B cell (primary cell): ENCODE measurements around the gene PEX10. TPM values are rescaled to one million over a fixed set of nuclear protein-coding genes. Genes with fewer than 3 reads are reported as not detected.

ENCODE experiments used
- ATAC-seq: fragments of 200-7000 bp; cut with Tn5 transposase; one replicate; pipeline ENCODE4 v1.10.0; 2021; ENCODE audit warnings: low read depth, mild to moderate bottlenecking, moderate number of reproducible peaks, moderate library complexity
- CTCF ChIA-PET: fragments of 350-600 bp; sonication (Branson Sonifier 250); formaldehyde crosslinking; loops from one replicate; lab custom pipeline; 2021; ENCODE audit warnings: antibody characterized with exemption, inconsistent platforms; lab: Charles Lee
- POLR2A ChIA-PET: fragments of 350-600 bp; sonication (Branson Sonifier 250); formaldehyde crosslinking; loops from one replicate; lab custom pipeline; 2021; ENCODE audit warnings: antibody characterized with exemption; lab: Charles Lee
- DNase-seq: peaks from one replicate; pipeline ENCODE4 v3.0.0; 2013
- H2AFZ ChIP-seq: 2 replicates; pipeline ENCODE4 v1.6.1; 2012; ENCODE audit warnings: mild to moderate bottlenecking, low read depth, low read length; ENCODE audit not compliant: insufficient read depth, poor library complexity, severe bottlenecking
- H3K27ac ChIP-seq, 2 donors: 1 replicate in 1 of 2; 2 replicates in 1 of 2; pipeline ENCODE4 v1.5.1; 2012 to 2013; ENCODE audit warnings: low read length in 2 of 2, mild to moderate bottlenecking in 2 of 2, moderate library complexity in 1 of 2
- H3K27me3 ChIP-seq, 4 experiments: fragments of 200-600 bp in 1 of 4; sonication (generic) in 1 of 4; replicated peaks in 1 of 4; 1 replicate in 2 of 4; 2 replicates in 2 of 4; pipeline versions ENCODE4 v1.6.1 to v1.7.0; 2013 to 2016; ENCODE audit warnings: low read length in 3 of 4, mild to moderate bottlenecking in 2 of 4, mixed read lengths in 1 of 4, moderate library complexity in 1 of 4; ENCODE audit not compliant: insufficient read depth in 4 of 4, control insufficient read depth in 3 of 4; ENCODE audit errors: control extremely low read depth in 1 of 4
- H3K36me3 ChIP-seq, 2 experiments: replicated peaks in 1 of 2; 1 replicate in 1 of 2; 2 replicates in 1 of 2; pipeline versions ENCODE4 v1.6.1 to v1.7.1; 2013; ENCODE audit warnings: low read length in 1 of 2; ENCODE audit not compliant: insufficient read depth in 2 of 2, control insufficient read depth in 1 of 2; ENCODE audit errors: control extremely low read depth in 1 of 2, extremely low read depth in 1 of 2
- H3K4me1 ChIP-seq, 2 donors: fragments of 200-600 bp in 1 of 2; sonication (generic) in 1 of 2; 1 replicate in 1 of 2; 2 replicates in 1 of 2; pipeline versions ENCODE4 v1.5.1 to v1.6.1; 2013 to 2017; ENCODE audit warnings: low read length in 2 of 2; ENCODE audit not compliant: control insufficient read depth in 2 of 2, insufficient read depth in 2 of 2
- H3K4me2 ChIP-seq: replicated peaks from 2 replicates; pipeline ENCODE3; 2012; ENCODE audit warnings: mild to moderate bottlenecking, low read depth, low read length; ENCODE audit not compliant: poor library complexity, severe bottlenecking
- H3K4me3 ChIP-seq, 5 experiments: fragments of 200-600 bp in 1 of 5; sonication (generic) in 1 of 5; 1 replicate in 3 of 5; 2 replicates in 2 of 5; pipeline versions ENCODE4 v1.5.1 to v1.7.0; 2011 to 2016; ENCODE audit warnings: low read length in 4 of 5, mild to moderate bottlenecking in 4 of 5, low read depth in 2 of 5, control low read depth in 1 of 5, moderate library complexity in 1 of 5; ENCODE audit not compliant: insufficient read depth in 1 of 5; ENCODE audit errors: control extremely low read depth in 1 of 5, extremely low read depth in 1 of 5
- H3K79me2 ChIP-seq: fragments of 200-600 bp; sonication (generic); one replicate; pipeline ENCODE4 v1.6.0; 2016; ENCODE audit warnings: low read length; ENCODE audit not compliant: control insufficient read depth, insufficient read depth
- H3K9ac ChIP-seq: fragments of 200-600 bp; sonication (generic); 2 replicates; pipeline ENCODE4 v1.6.1; 2017; ENCODE audit warnings: mild to moderate bottlenecking, low read length, moderate library complexity
- H3K9me3 ChIP-seq, 3 donors: one replicate each; pipeline versions ENCODE4 v1.6.1 to v1.7.1; 2013; ENCODE audit warnings: low read length in 2 of 3; ENCODE audit not compliant: control insufficient read depth in 2 of 3, insufficient read depth in 1 of 3; ENCODE audit errors: control extremely low read depth in 1 of 3
- H4K20me1 ChIP-seq: 2 replicates; pipeline ENCODE4 v1.6.0; 2012; ENCODE audit warnings: mild to moderate bottlenecking, low read length; ENCODE audit not compliant: insufficient read depth, control insufficient read depth, poor library complexity, severe bottlenecking
- H3K27ac Mint-ChIP-seq: one replicate; pipeline ENCODE4 v1.8.0; 2021; ENCODE audit warnings: mixed read lengths
- H3K27me3 Mint-ChIP-seq: one replicate; pipeline ENCODE4 v1.8.0; 2021; ENCODE audit warnings: mixed read lengths
- H3K4me1 Mint-ChIP-seq: one replicate; pipeline ENCODE4 v1.8.0; 2021; ENCODE audit warnings: mixed read lengths
- H3K4me3 Mint-ChIP-seq: one replicate; pipeline ENCODE4 v1.8.0; 2021; ENCODE audit warnings: mixed read lengths
- H3K9me3 Mint-ChIP-seq: one replicate; pipeline ENCODE4 v1.8.0; 2022; ENCODE audit warnings: mixed read lengths; ENCODE audit not compliant: insufficient read depth
- CTCF ChIP-seq: fragments of 200-600 bp; IDR thresholded peaks from one replicate; pipeline ENCODE4 v1.8.0; 2022; ENCODE audit warnings: antibody characterized with exemption, mild to moderate bottlenecking
- EZH2 ChIP-seq: IDR thresholded peaks from 2 replicates; pipeline ENCODE4 v1.6.1; 2012; ENCODE audit warnings: borderline replicate concordance, low read depth, mild to moderate bottlenecking, moderate library complexity, low read length; ENCODE audit not compliant: insufficient read depth, poor library complexity, severe bottlenecking
- WGBS: methylation state at CpG from one replicate; pipeline ENCODE4 v1.1.5; 2013; ENCODE audit warnings: missing lambda C conversion rate; ENCODE audit not compliant: insufficient coverage; 5-methylcytosine and 5-hydroxymethylcytosine counted together
- intact Hi-C: fragments of 100-400 bp; cut with micrococcal nuclease; formaldehyde crosslinking; loops from one replicate; pipeline ENCODE4 v1.10.0; 2022
- polyA plus RNA-seq: library from polyadenylated mRNA; depleted of rRNA; stranded (reverse); fragments of >200 nt; gene quantifications from 2 replicates; pipeline ENCODE4 v1.2.3, GENCODE V29; 2012
- total RNA-seq, 2 donors: library from RNA; stranded (reverse); fragments of 120-200 nt in 1 of 2; gene quantifications; 1 replicate in 1 of 2; 2 replicates in 1 of 2; pipeline versions ENCODE4 v1.2.3 to v1.2.4, GENCODE V29; 2013 to 2022

Gene PEX10
- total and polyA plus RNA-seq, 2 donors (not counting 1 experiment from before 2014, with no cell fraction given) = 13.5 to 18.4 TPM

GRCh38 chr1:2375246-2375922 is 37.0 kb downstream of the PEX10 start:
- H2AFZ ChIP-seq = no peak overlapping the region
- 92% methylated on average over 23 of the region's 23 CpGs for WGBS
- H3K27me3 ChIP-seq = no peaks in the 10 kb centered on the region
- Mint-ChIP-seq H3K4me3 (no peak overlapping the region), H3K27me3 (no peaks in the 10 kb centered on the region), H3K9me3 (no peaks in the 10 kb centered on the region), H3K27ac (no peak overlapping the region), H3K4me1 (peaks cover 25% of the 10 kb centered on the region)
- no peak overlapping the region for H3K9ac ChIP-seq
- no peak overlapping the region for H3K27ac ChIP-seq
- H3K4me2 ChIP-seq = no peak overlapping the region
- no peaks in the 10 kb centered on the region for H4K20me1 ChIP-seq
- peaks cover 22 to 33% of the 10 kb centered on the region in 2 donors for H3K4me1 ChIP-seq
- H3K9me3 ChIP-seq = peaks cover 0 to 13% (median 2%) of the 10 kb centered on the region in 3 donors
- no peak for DNase-seq
- no peak for ATAC-seq
- no peaks in the 10 kb centered on the region for H3K79me2 ChIP-seq
- CTCF ChIA-PET = interaction anchor here (12.5 kb wide), 1 partner anchor 181 kb away, joined by 295 read pairs; the partner anchor contains the start of gene FAAP20
- TF ChIP-seq CTCF (no peak), EZH2 (no peak)
- no peaks in the 10 kb centered on the region for H3K36me3 ChIP-seq
- intact Hi-C loops = no loop called here
- POLR2A ChIA-PET = interaction anchor here (0.7 kb wide), 1 partner anchor 77 kb away, joined by 3 read pairs; no protein-coding TSS in a partner anchor
- no peak overlapping the region for H3K4me3 ChIP-seq
